Adrenal gland (tissue), 5 donors: ENCODE measurements around the gene MRPS10.

Source experiments
- CTCF ChIP-seq, 6 experiments: fragments of 450-650 bp in 4 of 6; fragments of 200-600 bp in 2 of 6; sonication (generic) in 1 of 6; IDR thresholded peaks; 1 replicate in 5 of 6; 2 replicates in 1 of 6; pipeline versions ENCODE4 v1.5.1 to v1.8.0; 2016 to 2021; ENCODE audit warnings: antibody characterized with exemption in 6 of 6, mild to moderate bottlenecking in 2 of 6, moderate library complexity in 1 of 6
- POLR2A ChIP-seq, 2 donors: fragments of 450-650 bp; IDR thresholded peaks; one replicate each; pipeline ENCODE4 v1.6.1; 2017; ENCODE audit warnings: antibody characterized with exemption in 2 of 2, mild to moderate bottlenecking in 2 of 2, moderate library complexity in 1 of 2
- donor health status: DM: no; HTN: no; CAD: no.

DNA sequence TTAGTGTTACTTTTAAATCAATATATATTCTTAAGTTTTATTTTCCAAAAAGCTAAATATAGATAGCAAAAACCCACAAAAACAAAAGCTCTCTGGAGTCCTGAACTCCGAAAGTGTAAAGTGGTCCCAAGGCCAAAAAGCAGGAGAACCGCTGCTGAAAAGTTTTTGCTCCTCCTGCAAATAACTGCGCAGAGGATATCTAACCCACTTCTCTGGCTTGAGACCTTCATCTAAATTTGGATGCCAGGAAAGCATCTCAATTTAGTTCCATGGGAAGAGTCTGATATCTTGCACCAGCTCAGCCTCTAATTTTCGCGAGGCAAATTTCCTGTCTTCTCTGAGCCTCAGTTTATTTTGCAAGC is 523 bp downstream of the MRPS10 start:
- TF ChIP-seq CTCF (IDR thresholded peaks at IDR 0.05) = no peak
- TF ChIP-seq POLR2A (IDR thresholded peaks at IDR 0.05) = no peak
